CD4-positive, alpha-beta T cell treated with Interleukin-15 for 4 hours (primary cell): Measurements from ENCODE around the gene POU2F2.
"Not testable (repeated sequence)": the region's sequence is repeated elsewhere in the genome, so short reads cannot be mapped to it uniquely, and the experiment has no call there.

Source experiments
- DNase-seq: peaks from one replicate; pipeline ENCODE4 v3.0.0-alpha.2; 2020; ENCODE audit warnings: low spot score

Gene POU2F2

GRCh38 chr19:42059196-42059595 lies 73.0 kb downstream of the POU2F2 start:
- DNase-seq, result no peak

- DNase-seq, result no peak
Measured at GRCh38 chr19:42057846-42058245, 74.4 kb downstream of the POU2F2 start.

GRCh38 chr19:42054205-42054604 lies 78.0 kb downstream of the POU2F2 start:
- DNase-seq, result no peak

GRCh38 chr19:42053037-42053935 lies 79.0 kb downstream of the POU2F2 start:
- no peak for DNase-seq

GRCh38 chr19:42052241-42052863 lies 79.9 kb downstream of the POU2F2 start:
- DNase-seq, result no peak

GRCh38 chr19:42051166-42052115 lies 80.8 kb downstream of the POU2F2 start:
- DNase-seq, result no peak

- peak; percentile 4 for DNase-seq
Measured at GRCh38 chr19:42048992-42049391, 83.3 kb downstream of the POU2F2 start.

- no peak for DNase-seq
Measured at GRCh38 chr19:42045575-42045974, 86.7 kb downstream of the POU2F2 start.

GRCh38 chr19:42042455-42043170 lies 89.6 kb downstream of the POU2F2 start:
- DNase-seq, result no peak

- DNase-seq, result not testable (repeated sequence)
Measured at GRCh38 chr19:42040491-42040890, 91.8 kb downstream of the POU2F2 start.

GRCh38 chr19:42040031-42040430 lies 92.2 kb downstream of the POU2F2 start:
- no peak for DNase-seq

GRCh38 chr19:42038666-42039065 lies 93.6 kb downstream of the POU2F2 start:
- DNase-seq, result no peak

- DNase-seq, result no peak
Measured at GRCh38 chr19:42037649-42038048, 94.6 kb downstream of the POU2F2 start.
